K562 (cell line): ENCODE results near the gene OSCAR. TPM values are rescaled to one million over a fixed set of nuclear protein-coding genes. Genes with fewer than 3 reads are reported as not detected.

Source experiments
- CBFA2T3 ChIP-seq: fragments of 450-650 bp; IDR thresholded peaks from 2 replicates; pipeline ENCODE4 v1.6.1; 2017
- E2F1 ChIP-seq: sonication (generic); formaldehyde crosslinking; IDR thresholded peaks from 2 replicates; pipeline ENCODE4 v1.8.1; 2023; ENCODE audit warnings: mild to moderate bottlenecking, missing genetic modification reagents, moderate library complexity
- FOS ChIP-seq: IDR thresholded peaks from 3 replicates; pipeline ENCODE4 v1.6.1; 2011; ENCODE audit not compliant: insufficient read length; ENCODE audit errors: extremely low read depth
- FOXP4 ChIP-seq: sonication (generic); formaldehyde crosslinking; IDR thresholded peaks from 2 replicates; pipeline ENCODE4 v1.8.0; 2022; ENCODE audit warnings: mild to moderate bottlenecking, missing genetic modification reagents, borderline replicate concordance
- HMG20B ChIP-seq: fragments of 250-450 bp; sonication (Bioruptor Pico); IDR thresholded peaks from 2 replicates; pipeline ENCODE4 v1.5.0; 2021; ENCODE audit warnings: mild to moderate bottlenecking
- HSF4 ChIP-seq: fragments of 250-450 bp; sonication (Bioruptor Pico); IDR thresholded peaks from 2 replicates; pipeline ENCODE4 v2.1.2; 2022; ENCODE audit warnings: mild to moderate bottlenecking, moderate library complexity, borderline replicate concordance
- KLF6 ChIP-seq: fragments of 250-450 bp; sonication (Bioruptor Pico); IDR thresholded peaks from 2 replicates; pipeline ENCODE4 v1.4.0; 2020; ENCODE audit warnings: mild to moderate bottlenecking, moderate library complexity, borderline replicate concordance
- MCM7 ChIP-seq, 2 experiments: fragments of 450-650 bp; IDR thresholded peaks; 2 replicates each; pipeline ENCODE4 v1.6.1; 2016 to 2018
- MTA3 ChIP-seq: fragments of 450-650 bp; formaldehyde crosslinking; IDR thresholded peaks from 2 replicates; pipeline ENCODE4 v1.6.1; 2017; ENCODE audit warnings: mild to moderate bottlenecking, borderline replicate concordance
- NEUROD1 ChIP-seq: fragments of 150-350 bp; IDR thresholded peaks from 2 replicates; pipeline ENCODE4 v1.6.1; 2014; ENCODE audit warnings: borderline replicate concordance, low read length, low read depth; ENCODE audit not compliant: partially characterized antibody
- NFIC ChIP-seq: fragments of 450-650 bp; IDR thresholded peaks from 2 replicates; pipeline ENCODE4 v1.6.1; 2017; ENCODE audit warnings: mild to moderate bottlenecking, inconsistent platforms
- NRF1 ChIP-seq, 2 experiments: fragments of 450-650 bp; IDR thresholded peaks in 1 of 2; conservative IDR thresholded peaks in 1 of 2; 2 replicates each; pipeline ENCODE4 v1.6.1; 2014; ENCODE audit warnings: mild to moderate bottlenecking in 2 of 2
- PHF8 ChIP-seq: fragments of 200-600 bp; sonication (generic); IDR thresholded peaks from 2 replicates; pipeline ENCODE4 v1.6.1; 2012; ENCODE audit warnings: mixed run types, mild to moderate bottlenecking, inconsistent platforms, low read length, moderate library complexity, borderline replicate concordance
- SMAD1 ChIP-seq: fragments of 150-350 bp; IDR thresholded peaks from 2 replicates; pipeline ENCODE4 v1.6.1; 2014; ENCODE audit warnings: low read length, low read depth; ENCODE audit not compliant: partially characterized antibody
- SMARCE1 ChIP-seq: fragments of 450-650 bp; IDR thresholded peaks from 2 replicates; pipeline ENCODE4 v1.7.1; 2016; ENCODE audit warnings: mild to moderate bottlenecking
- ZNF407 ChIP-seq: fragments of 450-650 bp; IDR thresholded peaks from 2 replicates; pipeline ENCODE4 v1.6.1; 2016; ENCODE audit warnings: low read depth
- polyA plus RNA-seq, 8 experiments: library from polyadenylated mRNA; depleted of rRNA in 4 of 8; stranded (reverse) in 5 of 8; unstranded in 3 of 8; fragments of >200 nt; fragmentation: Nextera tagmentation in 2 of 8; fragmentation: Illumina TruSeq in 1 of 8; extraction: Ambion mirVana in 2 of 8; extraction: Trizol in 1 of 8; gene quantifications; 2 replicates each; pipeline versions ENCODE4 v1.2.1 to v1.2.3, GENCODE V29; 2011 to 2014; ENCODE audit warnings: inconsistent platforms in 1 of 8, missing spikeins in 1 of 8
- total RNA-seq, 7 experiments: library from RNA; depleted of rRNA in 6 of 7; stranded (reverse); fragments of >200 nt in 6 of 7; fragmentation: Illumina TruSeq in 2 of 7; extraction: Trizol in 2 of 7; gene quantifications; 2 replicates each; pipeline versions ENCODE4 v1.2.1 to v1.2.3, GENCODE V29; 2011 to 2021; ENCODE audit warnings: low replicate concordance in 1 of 7

Gene OSCAR
- total and polyA plus RNA-seq, 9 of the 15 experiments (the other 6 are each of a cell fraction or from before 2014, with no cell fraction given), result 0.09 to 0.62 (median 0.13) TPM; not detected in 5

GRCh38 chr19:54115109-54116063 is 14.8 kb upstream of the OSCAR start, which contains the start of the genes PRPF31 and TFPT (continued):
- TF ChIP-seq E2F1 (CRISPR knock-in tag) (peak; percentile 91), ZNF407 (no peak; the same call in 1 of the 2 replicates), FOS (peak; percentile 78), NEUROD1 (peak; percentile 64), PHF8 (peak; percentile 92), MCM7 (IDR thresholded peaks at IDR 0.05) (no peak), NFIC (peak; percentile 64), HSF4 (CRISPR knock-in tag) (peak; percentile 27; the same call in 1 of the 2 replicates), NRF1 (conservative IDR thresholded peaks at IDR 0.05 in 1 of 2, IDR thresholded peaks at IDR 0.05 in 1 of 2) (peak; percentile 37 to 59; a peak in 3 of 4 replicates), SMARCE1 (no peak), SMAD1 (peak; percentile 16), HMG20B (no peak), MTA3 (peak; percentile 93; the same call in 1 of the 2 replicates), KLF6 (no peak; the same call in 1 of the 2 replicates), CBFA2T3 (no peak), FOXP4 (CRISPR knock-in tag) (no peak; the same call in 1 of the 2 replicates)
